OCI-LY1 (cell line): Measurements from ENCODE around the gene GOLGA7B.

Source experiments
- H2AFZ ChIP-seq: fragments of 200-600 bp; sonication (generic), shearing (Covaris generic); 2 replicates; pipeline ENCODE4 v1.6.0; 2014; ENCODE audit warnings: antibody characterized with exemption, mild to moderate bottlenecking, low read length
- H3F3A ChIP-seq: fragments of 200-600 bp; sonication (generic), shearing (Covaris generic); 2 replicates; pipeline ENCODE4 v1.6.0; 2014; ENCODE audit warnings: mild to moderate bottlenecking, antibody characterized with exemption, low read length, moderate library complexity; ENCODE audit not compliant: insufficient read depth
- H3K27ac ChIP-seq: fragments of 200-600 bp; sonication (generic); 2 replicates; pipeline ENCODE4 v1.5.1; 2014; ENCODE audit warnings: low read length, mixed run types, mild to moderate bottlenecking, low read depth; ENCODE audit not compliant: poor library complexity, severe bottlenecking
- H3K27me3 ChIP-seq: fragments of 200-600 bp; sonication (generic); 2 replicates; pipeline ENCODE4 v1.6.0; 2014; ENCODE audit warnings: antibody characterized with exemption, mild to moderate bottlenecking, low read length, moderate library complexity; ENCODE audit not compliant: insufficient read depth
- H3K36me3 ChIP-seq: fragments of 200-600 bp; sonication (generic); 2 replicates; pipeline ENCODE4 v1.6.1; 2014; ENCODE audit warnings: mild to moderate bottlenecking, antibody characterized with exemption, low read length, moderate library complexity, mixed read lengths; ENCODE audit not compliant: insufficient read depth
- H3K4me1 ChIP-seq: fragments of 200-600 bp; sonication (generic); 2 replicates; pipeline ENCODE4 v1.5.1; 2014; ENCODE audit warnings: mild to moderate bottlenecking, low read length, moderate library complexity; ENCODE audit not compliant: insufficient read depth, severe bottlenecking
- H3K4me2 ChIP-seq: fragments of 200-600 bp; sonication (generic), shearing (Covaris generic); 2 replicates; pipeline ENCODE4 v1.6.1; 2014; ENCODE audit warnings: low read length
- H3K4me3 ChIP-seq: fragments of 200-600 bp; sonication (generic); 2 replicates; pipeline ENCODE4 v1.5.1; 2014; ENCODE audit warnings: low read length, low read depth, mild to moderate bottlenecking, mixed read lengths; ENCODE audit not compliant: poor library complexity, severe bottlenecking
- H3K79me2 ChIP-seq: fragments of 200-600 bp; shearing (Covaris generic); 2 replicates; pipeline ENCODE4 v1.6.1; 2016; ENCODE audit warnings: mixed run types, low read length, mixed read lengths; ENCODE audit not compliant: insufficient read depth
- H3K9ac ChIP-seq: fragments of 200-600 bp; sonication (generic), shearing (Covaris generic); 2 replicates; pipeline ENCODE4 v1.6.1; 2014; ENCODE audit warnings: mild to moderate bottlenecking, low read length, mixed read lengths
- H3K9me2 ChIP-seq: fragments of 200-600 bp; sonication (generic), shearing (Covaris generic); 2 replicates; pipeline ENCODE4 v1.6.1; 2014; ENCODE audit warnings: low read depth, mild to moderate bottlenecking, low read length, mixed read lengths
- H3K9me3 ChIP-seq: fragments of 200-600 bp; shearing (Covaris generic); 2 replicates; pipeline ENCODE4 v1.6.1; 2014; ENCODE audit warnings: low read length, mixed read lengths
- H4K20me1 ChIP-seq: fragments of 200-600 bp; sonication (generic), shearing (Covaris generic); 2 replicates; pipeline ENCODE4 v1.6.0; 2016; ENCODE audit warnings: mild to moderate bottlenecking, low read length; ENCODE audit not compliant: insufficient read depth
- CTCF ChIP-seq: fragments of 200-600 bp; sonication (generic), shearing (Covaris generic); IDR thresholded peaks from 2 replicates; pipeline ENCODE4 v1.5.1; 2017; ENCODE audit warnings: mild to moderate bottlenecking, antibody characterized with exemption, low read length, moderate library complexity, mixed read lengths
- EZH2 ChIP-seq: fragments of 200-600 bp; sonication (generic), shearing (Covaris generic); IDR thresholded peaks from 2 replicates; pipeline ENCODE4 v1.8.0; 2017; ENCODE audit warnings: borderline replicate concordance, mixed run types, mild to moderate bottlenecking, antibody characterized with exemption, low read length, moderate library complexity, mixed read lengths

Gene GOLGA7B

GRCh38 chr10:97895915-97896314 is 46.3 kb downstream of the GOLGA7B start:
- no peak overlapping the region for H3K27ac ChIP-seq
- H3K36me3 ChIP-seq, result no peaks in the 10 kb centered on the region
- H3K9ac ChIP-seq, result no peak overlapping the region
- H2AFZ ChIP-seq, result no peak overlapping the region
- no peaks in the 10 kb centered on the region for H3K27me3 ChIP-seq
- H4K20me1 ChIP-seq, result no peaks in the 10 kb centered on the region
- no peaks in the 10 kb centered on the region for H3K4me1 ChIP-seq
- no peak overlapping the region for H3K4me2 ChIP-seq
- no peaks in the 10 kb centered on the region for H3K9me2 ChIP-seq
- no peaks in the 10 kb centered on the region for H3K79me2 ChIP-seq
- no peak overlapping the region for H3K4me3 ChIP-seq
- TF ChIP-seq EZH2 (no peak), CTCF (no peak)
- no peaks in the 10 kb centered on the region for H3K9me3 ChIP-seq
- H3F3A ChIP-seq, result no peaks in the 10 kb centered on the region

GRCh38 chr10:97896756-97897358 is 47.2 kb downstream of the GOLGA7B start:
- Histone ChIP-seq H3K27ac (no peak overlapping the region), H3K4me2 (no peak overlapping the region), H3K4me1 (no peaks in the 10 kb centered on the region), H3K79me2 (no peaks in the 10 kb centered on the region), H3K9me2 (no peaks in the 10 kb centered on the region), H3K9me3 (no peaks in the 10 kb centered on the region), H3F3A (no peaks in the 10 kb centered on the region), H3K36me3 (no peaks in the 10 kb centered on the region), H2AFZ (no peak overlapping the region), H3K4me3 (no peak overlapping the region), H3K27me3 (no peaks in the 10 kb centered on the region), H4K20me1 (no peaks in the 10 kb centered on the region), H3K9ac (no peak overlapping the region)
- TF ChIP-seq CTCF, result no peak
- TF ChIP-seq EZH2, result no peak

GRCh38 chr10:97898429-97898828 is 48.8 kb downstream of the GOLGA7B start:
- Histone ChIP-seq H3K4me2 (no peak overlapping the region), H2AFZ (no peak overlapping the region), H4K20me1 (no peaks in the 10 kb centered on the region), H3K27me3 (no peaks in the 10 kb centered on the region), H3K27ac (no peak overlapping the region), H3K36me3 (no peaks in the 10 kb centered on the region), H3K4me3 (no peak overlapping the region), H3K9me2 (no peaks in the 10 kb centered on the region), H3K9ac (no peak overlapping the region), H3K79me2 (no peaks in the 10 kb centered on the region), H3K4me1 (no peaks in the 10 kb centered on the region), H3F3A (no peaks in the 10 kb centered on the region), H3K9me3 (no peaks in the 10 kb centered on the region)
- TF ChIP-seq EZH2, result no peak
- TF ChIP-seq CTCF, result no peak
